ACHN (cell line): ENCODE data around the gene PHLDA2.

Source experiments
- DNase-seq: peaks from one replicate; pipeline ENCODE4 v3.0.0-alpha.2; 2015
- in situ Hi-C: cut with HindIII; loops from 2 replicates; pipeline ENCODE4 v1.10.0; 2017; ENCODE audit warnings: low sequenced_read_pairs, low pct_ligation_motif_present, low pct_unique_long_range_greater_than_20kb

Gene PHLDA2

DNA sequence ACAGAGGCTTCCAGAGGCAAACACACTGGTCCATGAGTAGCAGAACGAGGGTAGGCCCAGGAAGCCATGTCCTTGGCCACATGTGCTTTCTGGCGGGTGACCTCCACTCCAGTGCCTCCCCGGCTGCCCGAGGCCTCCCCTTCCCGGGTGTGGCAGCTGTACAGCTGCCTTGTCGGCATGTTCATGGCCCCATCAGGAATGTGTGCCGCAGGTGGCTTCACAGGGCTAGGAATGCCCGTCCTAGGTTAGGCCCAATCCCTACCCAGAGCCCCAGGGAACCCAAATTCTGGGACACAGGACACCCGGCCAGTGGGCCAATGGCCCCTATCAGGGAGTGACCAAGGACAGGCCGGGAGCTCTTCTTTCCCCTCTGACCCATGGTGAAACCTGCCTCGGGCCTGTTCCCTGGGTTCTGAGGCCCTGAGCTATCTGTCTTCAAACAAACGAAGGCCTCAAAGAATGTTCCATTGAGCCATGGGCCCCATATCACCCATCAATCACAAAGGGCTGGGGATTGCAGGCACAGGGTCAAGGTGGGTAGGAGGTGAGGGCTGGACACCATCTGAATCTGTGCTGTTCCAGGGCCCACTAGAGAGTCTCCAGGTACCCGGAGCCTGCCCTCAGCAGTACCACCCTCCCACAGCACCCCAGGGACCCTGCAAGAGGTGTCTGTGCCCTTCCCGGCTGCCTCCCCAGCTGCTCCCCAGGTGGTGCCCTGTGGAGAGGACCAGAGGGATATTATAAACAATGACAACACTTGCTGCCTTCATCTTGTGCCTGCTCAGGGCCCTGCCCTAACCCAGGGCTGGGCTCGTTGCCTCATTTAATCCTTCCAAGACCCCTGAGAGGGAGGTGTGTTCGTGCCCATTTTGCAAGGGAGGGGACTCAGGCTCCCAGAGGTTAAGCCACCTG lies 39.6 kb downstream of the PHLDA2 start:
- in situ Hi-C loops = no loop called here
- DNase-seq = no peak

DNA sequence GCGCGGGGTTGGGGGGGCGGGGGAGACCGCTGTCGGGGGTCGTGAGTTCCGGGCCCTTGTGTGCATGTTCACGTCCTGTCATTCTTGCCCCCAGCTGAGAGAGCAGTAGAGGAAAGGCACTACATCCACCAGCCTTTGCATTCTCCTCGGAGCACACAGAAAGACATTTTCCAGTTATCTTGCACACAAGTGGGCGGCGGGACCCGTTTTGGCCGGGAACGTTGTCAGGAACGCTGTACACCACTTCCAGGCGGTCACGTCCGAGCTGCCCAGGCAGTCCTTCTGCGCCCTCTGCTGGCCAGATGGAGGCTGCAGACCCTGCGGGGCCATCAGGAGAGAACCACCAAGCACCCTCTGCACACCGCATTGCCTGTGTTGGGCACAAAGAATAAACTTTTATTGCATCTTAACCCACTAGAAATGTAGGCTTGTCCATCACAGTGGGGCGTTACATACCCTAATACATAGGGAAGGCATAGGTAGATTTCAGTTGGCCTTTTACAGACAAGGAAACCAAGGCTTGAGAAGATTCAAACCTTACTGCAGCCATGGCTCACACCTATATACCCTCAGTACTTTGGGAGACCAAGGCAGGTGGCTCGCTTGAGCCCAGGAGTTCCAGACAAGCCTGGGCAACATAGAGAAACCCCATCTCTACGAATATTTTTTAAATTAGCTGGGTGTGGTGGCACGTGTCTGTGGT lies 40.8 kb downstream of the PHLDA2 start:
- DNase-seq = peak; percentile 77
- in situ Hi-C loops = no loop called here

DNA sequence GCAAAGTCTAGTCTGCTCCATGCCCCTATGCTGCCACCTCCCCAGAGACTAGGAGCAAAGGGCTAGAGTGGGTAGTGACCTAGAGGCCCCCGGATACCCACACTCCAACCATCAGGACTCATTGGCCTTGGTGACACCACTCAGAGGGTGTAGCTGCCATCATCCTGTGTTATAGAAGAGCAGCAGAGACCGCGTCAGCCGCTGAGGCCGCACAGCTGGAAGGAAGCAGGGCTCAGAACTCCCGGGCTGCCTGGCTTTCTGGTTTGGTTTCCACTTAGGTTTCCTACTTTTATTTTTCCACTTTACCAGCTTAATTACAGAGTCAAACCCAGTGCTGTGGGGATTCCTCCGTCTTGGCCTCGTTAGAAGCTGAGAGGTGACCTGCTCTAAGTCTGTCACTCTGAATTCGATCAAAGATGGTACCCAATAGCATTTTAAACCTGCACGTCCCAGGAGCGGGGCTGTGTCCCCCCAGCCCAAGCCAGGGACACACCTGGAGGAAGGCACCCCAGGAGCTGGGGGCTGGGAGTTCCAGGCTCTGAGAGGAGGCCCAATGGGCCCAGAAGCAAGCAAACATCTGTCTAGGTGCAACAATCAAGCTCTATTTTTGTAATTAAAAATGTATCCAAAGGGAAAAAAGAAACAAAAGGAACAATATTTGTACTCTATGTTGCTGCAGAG lies 41.6 kb downstream of the PHLDA2 start:
- in situ Hi-C loops = no loop called here
- DNase-seq = no peak

DNA sequence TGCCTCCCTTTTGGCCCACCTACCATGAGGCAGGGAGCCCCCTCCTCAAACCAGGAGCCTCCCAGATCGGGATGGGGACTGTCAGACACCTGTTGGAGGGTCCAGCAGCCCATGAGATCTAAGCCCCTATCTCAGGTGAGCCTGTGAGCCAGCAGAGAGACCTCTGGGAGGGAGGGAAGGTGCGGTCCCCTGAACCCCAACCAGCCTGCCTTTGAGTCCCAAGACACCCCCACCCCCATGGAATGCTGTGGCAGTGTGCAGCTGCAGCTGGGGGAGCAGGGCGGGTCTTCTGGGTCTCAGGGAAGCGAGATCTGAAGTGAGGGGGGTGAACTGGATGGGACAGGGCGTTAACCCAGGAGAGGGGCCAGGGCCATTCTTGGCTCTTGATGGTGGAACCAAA lies 42.3 kb downstream of the PHLDA2 start:
- in situ Hi-C loops = no loop called here
- DNase-seq = no peak

DNA sequence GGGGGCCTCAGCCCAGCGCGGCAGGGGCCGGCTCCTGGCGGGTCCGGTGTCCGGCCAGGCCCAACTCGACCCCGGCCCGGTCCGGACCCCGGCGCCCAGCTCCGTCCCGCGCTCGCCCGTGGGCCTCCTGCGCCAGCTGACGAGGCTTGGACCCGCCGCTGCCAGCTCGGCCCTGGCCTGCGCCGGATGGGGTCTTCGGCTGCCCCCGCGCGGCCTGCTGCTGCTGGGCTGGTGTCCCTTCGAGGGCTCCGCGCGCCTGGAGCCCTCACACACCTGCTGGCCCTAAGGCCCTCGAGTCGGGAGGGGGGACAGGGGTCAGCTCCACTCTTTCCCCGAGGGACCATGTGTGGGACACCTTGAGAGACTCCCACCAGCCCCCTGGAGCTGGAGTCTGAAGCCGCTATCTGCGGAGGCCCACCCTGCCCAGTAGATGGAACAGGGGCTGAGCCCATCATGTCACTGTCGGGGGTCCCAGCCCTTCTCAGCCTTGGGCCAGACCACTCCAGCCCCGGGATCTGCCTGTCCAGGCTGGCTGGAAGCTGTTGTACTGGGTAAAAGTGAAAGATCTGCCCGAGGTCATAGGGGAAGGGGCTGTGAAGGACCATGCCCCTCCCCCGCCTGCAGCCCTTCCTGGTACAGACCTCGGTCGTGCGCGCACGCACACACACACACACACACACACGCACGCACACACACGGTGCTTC lies 42.9 kb downstream of the PHLDA2 start:
- no peak for DNase-seq
- in situ Hi-C loops = no loop called here

DNA sequence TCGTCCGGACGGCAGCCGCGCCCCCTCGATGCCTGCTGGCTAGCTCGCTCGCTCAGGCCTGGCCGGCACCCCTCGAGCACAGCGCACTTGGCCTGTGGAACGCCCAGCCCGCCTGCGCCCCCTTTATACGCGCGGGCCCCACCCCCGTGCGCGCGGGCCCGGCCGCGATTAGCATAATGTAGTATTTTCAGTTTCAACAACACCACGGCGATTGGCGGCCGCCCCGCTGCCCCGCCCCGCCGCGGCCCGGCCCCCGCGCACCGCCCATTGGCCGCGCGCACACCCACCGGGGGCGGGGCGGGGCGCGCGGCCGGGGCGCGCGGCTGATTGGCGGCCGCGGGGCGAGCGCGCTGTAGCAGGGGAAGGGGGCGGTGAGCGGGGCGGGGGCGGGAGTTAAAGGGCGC lies 43.5 kb downstream of the PHLDA2 start, which contains the start of gene CDKN1C:
TSS of gene CDKN1C (minus strand) at position 98 of the 404 bp plus-strand sequence. CDS start 319 bp downstream, outside the sequence.
- DNase-seq = peak; percentile 65
- in situ Hi-C loops = no loop called here

DNA sequence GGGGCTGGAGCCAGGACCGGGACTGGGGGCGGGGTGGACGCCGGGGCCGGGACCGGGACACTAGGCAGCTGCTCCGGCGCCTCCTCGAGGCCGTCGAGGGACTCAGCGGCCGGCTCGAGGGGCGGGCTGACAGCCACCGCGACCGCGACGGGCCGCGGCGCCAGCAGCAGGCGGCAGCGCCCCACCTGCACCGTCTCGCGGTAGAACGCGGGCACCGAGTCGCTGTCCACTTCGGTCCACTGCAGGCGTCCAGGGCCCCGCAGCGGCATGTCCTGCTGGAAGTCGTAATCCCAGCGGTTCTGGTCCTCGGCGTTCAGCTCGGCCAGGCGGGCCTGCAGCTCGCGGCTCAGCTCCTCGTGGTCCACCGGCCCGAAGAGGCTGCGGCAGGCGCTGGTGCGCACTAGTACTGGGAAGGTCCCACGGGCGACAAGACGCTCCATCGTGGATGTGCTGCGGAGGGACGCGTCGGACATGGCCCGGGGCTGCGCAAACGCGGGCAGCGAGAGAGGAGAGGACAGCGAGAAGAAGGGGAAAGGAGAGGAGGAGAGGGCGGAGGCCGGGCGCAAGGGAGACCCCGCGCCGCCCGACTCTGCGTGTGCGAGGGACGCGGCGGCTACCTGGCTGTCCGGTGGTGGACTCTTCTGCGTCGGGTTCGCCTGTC lies 44.1 kb downstream of the PHLDA2 start:
- in situ Hi-C loops = no loop called here
- DNase-seq = peak; percentile 46

DNA sequence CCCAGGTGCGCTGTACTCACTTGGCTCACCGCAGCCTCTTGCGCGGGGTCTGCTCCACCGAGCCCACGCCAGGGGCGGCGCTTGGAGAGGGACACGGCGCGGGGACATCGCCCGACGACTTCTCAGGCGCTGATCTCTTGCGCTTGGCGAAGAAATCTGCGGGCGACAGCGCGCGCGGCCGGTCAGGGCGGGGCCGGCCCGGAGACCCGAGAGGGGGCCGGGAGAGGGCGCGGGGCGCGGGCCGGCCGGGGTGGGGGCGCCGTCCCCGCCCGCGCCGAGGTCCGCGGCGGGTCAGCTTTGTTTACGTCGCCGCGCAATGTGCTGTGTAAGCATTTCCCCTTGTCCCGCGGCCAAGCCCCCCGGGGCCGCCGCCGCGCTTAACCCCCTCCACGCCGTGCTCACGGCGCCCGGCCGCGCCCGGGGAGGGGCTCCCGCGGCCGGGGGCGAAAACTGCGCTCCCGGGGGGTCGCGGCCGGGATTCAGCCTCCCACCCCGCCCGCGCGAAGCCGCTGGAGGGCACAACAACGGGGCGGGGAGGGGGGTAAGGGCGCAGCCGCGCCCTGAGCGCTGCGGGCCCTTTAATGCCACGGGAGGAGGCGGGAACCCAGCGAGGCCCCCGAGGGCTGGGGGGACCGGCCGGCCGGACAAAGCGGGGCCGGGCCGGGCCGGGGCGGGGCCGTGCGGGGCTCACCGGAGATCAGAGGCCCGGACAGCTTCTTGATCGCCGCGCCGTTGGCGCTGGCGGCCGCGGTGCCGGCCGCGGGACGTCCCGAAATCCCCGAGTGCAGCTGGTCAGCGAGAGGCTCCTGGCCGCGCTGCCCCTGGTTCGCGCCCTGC lies 45.0 kb downstream of the PHLDA2 start:
- DNase-seq = peak; percentile 7
- in situ Hi-C loops = no loop called here

DNA sequence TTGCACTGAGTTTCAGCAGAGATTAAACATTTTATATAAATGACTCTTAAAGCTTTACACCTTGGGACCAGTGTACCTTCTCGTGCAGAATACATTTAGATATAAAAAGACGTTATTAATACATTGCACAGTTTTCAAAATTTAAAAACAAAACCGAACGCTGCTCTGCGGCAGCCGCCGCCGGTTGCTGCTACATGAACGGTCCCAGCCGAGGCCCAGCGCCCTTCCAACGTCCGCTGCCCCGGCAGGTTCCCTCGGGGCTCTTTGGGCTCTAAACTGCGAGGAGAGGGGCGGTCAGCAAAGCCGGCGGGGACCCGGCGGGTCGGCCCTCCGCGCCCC lies 45.6 kb downstream of the PHLDA2 start:
- in situ Hi-C loops = no loop called here

DNA sequence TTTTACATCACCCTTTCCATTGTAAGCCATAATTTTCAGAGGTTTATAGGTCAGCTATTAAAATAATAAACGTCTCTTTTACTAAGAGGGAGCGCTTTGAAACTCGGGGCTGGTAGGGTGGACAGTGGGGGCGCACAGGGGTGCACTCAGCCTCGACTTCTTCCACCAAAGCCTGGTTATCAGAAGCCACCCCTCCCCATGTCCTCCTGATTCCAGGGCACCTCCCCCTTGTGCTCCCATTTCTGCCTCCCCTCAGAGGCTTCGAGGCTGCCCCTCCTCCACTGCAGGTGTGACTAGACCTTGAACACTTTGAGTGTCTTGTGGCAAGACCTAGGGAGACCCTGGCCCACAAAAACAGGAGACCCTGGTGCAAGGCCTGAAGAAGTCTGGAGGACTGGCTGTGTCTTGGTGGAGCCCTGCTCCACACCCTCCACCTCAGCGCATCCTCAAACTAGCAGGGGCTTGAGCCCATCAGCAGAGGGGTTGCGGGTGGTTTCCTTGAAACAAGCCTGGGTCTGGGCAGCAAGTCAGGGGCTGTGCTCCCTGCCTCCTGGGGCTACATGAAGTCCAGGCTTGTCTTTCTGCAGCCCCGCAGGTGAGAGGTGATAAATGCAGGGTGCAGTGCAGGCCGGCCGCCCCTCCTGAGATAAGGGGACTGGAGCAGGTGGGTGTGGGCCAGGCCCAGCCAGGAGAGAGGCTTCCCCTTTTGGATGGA lies 46.7 kb downstream of the PHLDA2 start:
- in situ Hi-C loops = no loop called here
- DNase-seq = no peak

More for the DNA sequence above, 45.6 kb downstream of the PHLDA2 start:
- DNase-seq = no peak

DNA sequence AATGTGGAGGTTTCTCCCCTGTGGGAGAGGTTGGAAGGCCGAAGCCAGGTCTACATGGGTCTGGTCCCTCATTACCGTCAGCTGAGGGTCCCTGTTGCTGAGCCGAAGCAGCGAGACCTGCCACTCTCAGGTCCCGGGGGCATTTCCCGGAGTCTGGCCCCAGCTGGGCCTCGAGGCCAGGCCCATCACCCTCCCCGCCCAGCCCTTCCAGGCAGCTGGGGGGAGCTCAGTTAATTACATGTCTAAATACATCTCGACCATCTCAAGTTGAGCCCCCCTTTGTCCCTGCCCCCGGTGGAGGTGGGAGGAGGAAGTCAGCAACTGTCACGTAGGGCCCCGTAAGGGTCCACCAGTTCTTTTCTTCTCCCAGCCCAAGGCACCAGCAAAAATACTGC lies 47.2 kb downstream of the PHLDA2 start:
- in situ Hi-C loops = no loop called here
- no peak for DNase-seq

DNA sequence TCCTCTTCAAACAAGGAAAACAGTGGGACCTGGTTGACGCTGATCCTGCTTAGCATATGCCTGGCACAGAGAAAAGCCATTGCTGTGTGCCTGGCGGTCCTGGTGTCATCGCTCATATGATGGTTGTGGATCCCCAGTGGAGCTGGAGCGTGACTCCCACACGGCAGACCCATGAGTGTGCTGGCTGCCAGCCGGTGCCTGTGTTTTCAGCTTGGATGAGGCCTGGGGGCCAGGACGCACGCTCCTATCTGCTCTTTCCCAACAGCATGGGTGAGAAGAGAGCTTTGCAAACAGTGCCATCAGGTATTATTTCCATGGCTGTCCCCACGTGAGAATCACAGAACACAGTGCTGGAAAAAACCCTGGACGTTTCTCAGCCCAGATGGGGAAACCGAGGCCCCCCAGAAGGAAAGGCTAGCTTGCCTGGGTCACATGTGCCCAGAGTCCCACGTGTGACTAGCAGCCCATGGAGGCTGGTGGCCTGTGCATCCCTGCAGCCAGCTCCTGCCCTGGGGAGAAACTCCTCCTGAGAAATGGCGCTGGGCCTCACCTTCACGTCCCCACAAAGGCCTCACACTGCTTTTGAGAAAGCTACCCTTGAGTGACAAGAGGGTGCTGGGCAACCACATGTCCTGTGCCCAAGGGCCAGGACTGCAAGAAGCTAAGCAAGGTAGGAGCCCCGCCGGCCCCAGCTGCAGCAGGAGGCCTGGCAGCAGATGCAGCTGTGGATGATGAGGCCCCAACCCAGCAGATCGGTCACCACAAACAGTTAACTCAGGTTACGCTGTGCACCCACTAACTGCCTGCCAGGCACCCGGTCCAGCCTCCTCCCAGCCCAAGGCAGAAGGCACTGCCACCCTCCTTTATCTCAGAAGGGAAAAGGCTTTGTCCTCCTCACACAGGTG lies 47.9 kb downstream of the PHLDA2 start:
- no peak for DNase-seq
- in situ Hi-C loops = no loop called here

DNA sequence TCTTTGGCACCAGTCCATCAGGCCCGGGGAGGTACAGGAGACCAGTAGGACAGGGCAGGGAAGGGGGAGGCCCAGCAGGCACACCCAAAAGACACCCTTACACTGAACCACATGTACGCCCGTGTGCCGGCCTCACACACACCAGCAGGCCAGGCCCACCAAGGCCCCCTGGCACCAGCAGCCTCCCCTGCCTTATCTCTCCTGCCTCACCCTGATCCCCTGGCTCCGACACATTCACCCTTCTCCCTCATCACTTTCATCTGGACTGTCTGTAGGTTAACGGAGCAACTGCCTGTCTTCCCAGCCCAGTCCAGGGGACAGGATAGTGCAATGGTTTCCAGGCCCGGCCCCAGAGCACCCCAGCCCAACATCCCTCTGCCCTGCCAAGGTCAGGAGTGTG lies 48.6 kb downstream of the PHLDA2 start:
- in situ Hi-C loops = no loop called here
- no peak for DNase-seq

DNA sequence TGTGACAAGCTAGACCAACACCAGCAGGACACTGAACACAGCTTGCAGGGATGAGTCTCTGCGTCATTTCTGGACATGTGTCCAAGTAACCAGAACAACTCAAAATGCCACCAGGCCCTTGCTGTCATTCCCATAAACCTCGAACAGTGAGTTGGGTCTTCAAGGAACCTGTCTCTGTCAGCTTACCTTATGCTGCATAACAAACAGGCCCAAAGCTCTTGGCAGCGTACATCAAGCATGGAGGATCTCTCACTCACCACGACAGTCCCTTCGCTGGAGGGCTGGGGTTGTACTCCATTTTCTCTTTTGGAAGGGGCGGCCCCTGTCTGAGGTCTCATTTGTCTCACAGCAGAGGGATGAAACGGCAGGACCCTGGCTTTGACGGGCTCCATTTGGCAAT lies 50.4 kb downstream of the PHLDA2 start:
- no peak for DNase-seq
- in situ Hi-C loops = no loop called here
